Activated gamma-delta T cell treated with anti-CD3 and anti-CD28 coated beads, Interleukin-2, amount 50 U/mL, for 16 hours (primary cell): ENCODE results near the gene TSPAN8.
"Not testable (repeated sequence)": the region's sequence is repeated elsewhere in the genome, so short reads cannot be mapped to it uniquely, and the experiment has no call there.

Experiments
- DNase-seq: peaks from one replicate; pipeline ENCODE4 v3.0.0-alpha.2; 2020; ENCODE audit warnings: low read depth

TSPAN8 gene

GRCh38 chr12:71157601-71158233 is at the start of gene TSPAN8:
TSPAN8 (minus strand) TSS chr12:71157999; CDS start chr12:71157678, 321 bp downstream.
- DNase-seq = no peak

- DNase-seq = no peak
Observed at GRCh38 chr12:71201136-71201679, 43.4 kb upstream of the TSPAN8 start.

GRCh38 chr12:71200706-71201105 is 42.9 kb upstream of the TSPAN8 start:
- no peak for DNase-seq

- DNase-seq = no peak
Observed at GRCh38 chr12:71197460-71197859, 39.7 kb upstream of the TSPAN8 start.

GRCh38 chr12:71195338-71195896 is 37.6 kb upstream of the TSPAN8 start:
- no peak for DNase-seq

- no peak for DNase-seq
Observed at GRCh38 chr12:71194657-71195056, 36.9 kb upstream of the TSPAN8 start.

GRCh38 chr12:71193041-71193440 is 35.2 kb upstream of the TSPAN8 start:
- DNase-seq = no peak

GRCh38 chr12:71191509-71192196 is 33.9 kb upstream of the TSPAN8 start:
- no peak for DNase-seq

- DNase-seq = no peak
Observed at GRCh38 chr12:71190822-71191221, 33.0 kb upstream of the TSPAN8 start.

GRCh38 chr12:71187379-71187778 is 29.6 kb upstream of the TSPAN8 start:
- no peak for DNase-seq

- DNase-seq = no peak
Observed at GRCh38 chr12:71186571-71187288, 28.9 kb upstream of the TSPAN8 start.

GRCh38 chr12:71183846-71184245 is 26.0 kb upstream of the TSPAN8 start:
- no peak for DNase-seq

- DNase-seq = no peak
Observed at GRCh38 chr12:71183018-71183417, 25.2 kb upstream of the TSPAN8 start.

GRCh38 chr12:71178162-71178561 is 20.4 kb upstream of the TSPAN8 start:
- no peak for DNase-seq

- no peak for DNase-seq
Observed at GRCh38 chr12:71174825-71175224, 17.0 kb upstream of the TSPAN8 start.

GRCh38 chr12:71174146-71174545 is 16.3 kb upstream of the TSPAN8 start:
- DNase-seq = no peak

GRCh38 chr12:71170456-71170855 is 12.7 kb upstream of the TSPAN8 start:
- DNase-seq = no peak

- DNase-seq = no peak
Observed at GRCh38 chr12:71169286-71169685, 11.5 kb upstream of the TSPAN8 start.

- no peak for DNase-seq
Observed at GRCh38 chr12:71166862-71167496, 9.2 kb upstream of the TSPAN8 start.

- no peak for DNase-seq
Observed at GRCh38 chr12:71166280-71166679, 8.5 kb upstream of the TSPAN8 start.

GRCh38 chr12:71165780-71166179 is 8.0 kb upstream of the TSPAN8 start:
- not testable (repeated sequence) for DNase-seq

GRCh38 chr12:71164568-71165197 is 6.9 kb upstream of the TSPAN8 start:
- no peak for DNase-seq
